SH-SY5Y (cell line): Measurements from ENCODE around the gene DPP10.

ENCODE experiments used
- GATA2 ChIP-seq: IDR thresholded peaks from 2 replicates; pipeline ENCODE4 v1.6.1; 2011; ENCODE audit warnings: mild to moderate bottlenecking, low read depth, low read length
- GATA3 ChIP-seq: IDR thresholded peaks from 2 replicates; pipeline ENCODE4 v1.6.1; 2011; ENCODE audit warnings: low read depth, mild to moderate bottlenecking, low read length, moderate library complexity

DPP10 gene

DNA sequence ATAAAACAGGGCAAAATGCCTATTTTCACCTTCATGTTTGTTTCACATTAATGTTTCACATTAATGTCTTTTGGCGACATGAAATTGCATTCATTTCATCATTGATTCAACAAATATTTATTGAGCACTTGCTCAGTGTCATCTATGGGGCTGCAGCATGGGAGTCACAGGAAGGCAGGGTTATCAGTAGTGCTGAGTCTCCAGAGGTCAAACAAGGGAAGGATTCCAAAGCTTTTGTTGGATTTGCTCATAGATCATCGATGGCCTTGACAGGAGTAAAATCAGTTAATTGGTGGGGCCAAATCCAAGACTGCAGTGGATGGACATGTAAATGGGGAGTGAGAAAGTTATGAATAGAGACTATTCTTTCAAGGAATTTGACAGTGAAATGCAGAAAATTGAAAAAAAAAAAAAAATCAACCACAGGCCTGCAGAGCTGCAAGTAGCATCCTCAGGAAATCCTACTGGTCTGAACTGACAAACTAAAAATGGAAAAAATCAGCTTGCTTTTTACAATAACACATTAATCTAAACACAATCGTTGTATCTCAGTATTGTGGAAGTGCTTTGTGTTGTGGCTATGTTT is 1290.8 kb downstream of the DPP10 start:
- TF ChIP-seq GATA3: no peak
- TF ChIP-seq GATA2: no peak

DNA sequence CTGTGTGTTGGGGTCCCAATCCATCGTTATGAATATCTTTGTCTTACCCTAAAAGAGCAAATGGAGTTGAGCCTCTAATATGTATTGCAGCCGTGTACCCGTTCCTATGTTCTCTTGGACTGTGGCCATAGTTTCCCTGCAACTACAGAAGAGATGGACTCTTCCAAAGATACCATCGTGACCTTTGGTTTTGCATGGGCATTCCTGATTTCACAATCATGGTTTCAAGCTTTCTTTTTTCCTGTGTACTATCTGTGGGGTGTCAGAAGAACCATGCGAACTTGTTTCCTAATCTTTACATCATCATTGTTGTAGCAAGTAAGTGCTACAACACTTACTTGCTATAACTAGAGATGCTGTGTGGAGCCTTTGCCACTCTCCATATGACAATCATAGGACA is 1295.7 kb downstream of the DPP10 start:
- TF ChIP-seq GATA2: no peak
- TF ChIP-seq GATA3: no peak

- TF ChIP-seq GATA3 (no peak), GATA2 (no peak)
These were observed 1297.1 kb downstream of the DPP10 start for GRCh38 chr2:115739574-115739973.

DNA sequence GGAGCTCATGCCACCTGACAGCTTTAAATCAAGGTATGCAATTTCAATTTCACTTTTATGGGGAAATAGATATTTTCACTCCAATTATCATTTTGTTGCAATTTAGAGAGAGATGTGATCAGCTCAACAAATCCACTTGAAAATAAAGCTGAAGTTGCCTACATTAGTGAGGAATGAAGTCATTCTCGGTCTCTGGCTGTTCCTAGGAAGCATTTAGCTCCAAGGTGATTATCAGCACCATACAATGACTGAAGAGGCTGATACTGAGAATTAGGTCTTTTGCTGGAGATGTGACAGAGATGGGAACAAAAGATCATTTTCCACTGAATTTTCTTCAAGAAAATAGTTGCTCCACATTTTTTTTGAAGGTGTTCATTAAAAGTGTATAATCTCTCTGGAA is 1303.7 kb downstream of the DPP10 start:
- TF ChIP-seq GATA2 (no peak), GATA3 (no peak)

DNA sequence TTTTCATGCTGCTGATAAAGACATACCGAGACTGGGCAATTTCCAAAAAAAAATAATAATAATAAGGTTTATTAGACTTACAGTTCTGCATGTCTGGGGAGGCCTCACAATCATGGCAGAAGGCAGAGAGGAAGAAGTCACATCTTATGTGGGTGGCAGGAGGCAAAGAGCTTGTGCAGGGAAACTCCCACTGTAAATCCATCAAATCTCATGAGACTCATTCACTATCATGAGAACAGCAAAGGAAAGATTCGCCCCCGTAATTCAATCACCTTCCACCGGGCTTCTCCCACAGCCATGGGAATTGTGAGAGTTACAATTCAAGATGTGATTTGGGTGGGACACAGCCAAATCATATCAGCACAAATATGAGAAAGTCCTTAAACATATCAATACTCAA is 1314.8 kb downstream of the DPP10 start:
- TF ChIP-seq GATA3 (no peak), GATA2 (no peak)

DNA sequence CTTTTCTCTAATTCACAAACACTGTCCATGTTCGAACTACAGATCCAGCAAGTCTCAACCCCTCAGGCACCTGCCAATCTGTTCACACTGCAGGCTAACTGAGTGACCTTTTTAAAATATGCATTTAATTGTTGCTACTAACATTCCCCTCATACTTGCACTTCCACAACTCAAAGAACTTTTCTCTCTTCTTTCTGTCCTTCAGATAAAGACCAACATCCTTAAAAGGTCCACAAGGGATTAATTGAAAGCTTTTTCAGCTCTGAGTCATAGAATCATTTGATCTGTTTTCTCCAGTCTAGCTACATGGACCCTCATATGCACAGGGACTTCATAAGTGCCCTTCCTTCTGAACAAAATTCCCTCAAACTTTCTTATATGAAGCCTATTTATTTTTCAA is 1321.2 kb downstream of the DPP10 start:
- no peak for TF ChIP-seq GATA3
- no peak for TF ChIP-seq GATA2

- no peak for TF ChIP-seq GATA2
- TF ChIP-seq GATA3: no peak
These were observed 1329.1 kb downstream of the DPP10 start for GRCh38 chr2:115771516-115771915.

DNA sequence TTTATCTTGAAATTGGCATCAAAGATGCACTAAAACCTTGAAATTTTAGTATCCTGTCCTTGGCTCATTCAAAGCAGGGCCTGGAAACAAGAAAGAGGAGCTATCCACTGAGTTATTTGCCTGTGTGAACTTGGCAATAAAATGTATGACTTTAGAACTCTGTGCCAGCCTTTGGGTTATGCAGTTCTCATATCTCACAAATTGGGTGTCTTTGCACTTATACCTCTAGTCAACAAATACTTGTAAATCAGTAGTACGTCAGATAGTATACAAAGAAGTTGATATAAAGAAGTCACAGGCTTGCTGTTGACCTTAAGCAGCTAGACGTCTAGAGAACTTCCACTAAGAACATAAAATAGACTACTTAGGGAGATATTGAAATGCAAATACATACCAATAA is 1331.9 kb downstream of the DPP10 start:
- no peak for TF ChIP-seq GATA3
- TF ChIP-seq GATA2: no peak

GRCh38 chr2:115779085-115779632 is 1336.7 kb downstream of the DPP10 start:
- TF ChIP-seq GATA3: no peak
- TF ChIP-seq GATA2: no peak

GRCh38 chr2:115782286-115782685 is 1339.8 kb downstream of the DPP10 start:
- no peak for TF ChIP-seq GATA2
- no peak for TF ChIP-seq GATA3

GRCh38 chr2:115796078-115796477 is 1353.6 kb downstream of the DPP10 start:
- TF ChIP-seq GATA3 (no peak), GATA2 (no peak)

DNA sequence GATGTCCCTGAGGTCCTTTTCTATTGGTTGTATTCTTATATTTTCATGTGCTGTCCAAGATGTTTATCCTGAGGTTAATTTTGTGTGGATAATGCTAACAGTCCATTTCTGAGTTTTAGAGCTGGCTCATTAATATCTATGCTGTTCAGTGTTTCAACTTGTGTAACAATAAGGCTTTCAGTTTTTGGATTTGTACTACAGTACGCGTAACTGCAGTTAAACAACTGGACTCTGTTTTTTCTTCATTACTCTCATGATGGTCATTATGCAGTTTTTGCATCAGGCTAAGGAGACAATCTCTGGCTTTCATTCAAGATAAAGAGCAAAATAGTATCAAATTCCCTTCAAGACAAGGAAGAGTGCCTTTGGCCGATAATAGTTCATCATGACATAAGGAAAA is 1364.8 kb downstream of the DPP10 start:
- no peak for TF ChIP-seq GATA2
- no peak for TF ChIP-seq GATA3

DNA sequence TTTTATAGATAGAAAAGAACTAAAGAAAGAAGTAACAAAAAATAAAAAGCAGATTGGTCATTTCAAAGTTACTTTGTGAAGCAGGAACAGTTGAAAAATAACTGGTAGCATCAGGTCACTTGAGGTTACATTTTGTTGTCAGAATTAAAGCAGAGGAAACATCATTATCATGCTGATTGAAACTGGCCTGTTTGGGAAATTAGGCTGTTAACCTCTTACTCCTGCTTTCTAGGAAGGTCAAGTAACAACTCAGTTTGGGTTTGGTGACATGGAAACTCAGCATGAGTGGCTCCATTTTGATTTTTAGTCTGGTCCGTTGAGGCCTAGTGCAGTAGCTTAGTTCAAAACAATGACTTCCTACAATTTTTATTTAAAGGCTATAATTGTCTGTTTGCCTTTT is 1383.5 kb downstream of the DPP10 start:
- no peak for TF ChIP-seq GATA2
- TF ChIP-seq GATA3: no peak

- TF ChIP-seq GATA3: no peak
- no peak for TF ChIP-seq GATA2
These were observed 1390.8 kb downstream of the DPP10 start for GRCh38 chr2:115833196-115833595.

DNA sequence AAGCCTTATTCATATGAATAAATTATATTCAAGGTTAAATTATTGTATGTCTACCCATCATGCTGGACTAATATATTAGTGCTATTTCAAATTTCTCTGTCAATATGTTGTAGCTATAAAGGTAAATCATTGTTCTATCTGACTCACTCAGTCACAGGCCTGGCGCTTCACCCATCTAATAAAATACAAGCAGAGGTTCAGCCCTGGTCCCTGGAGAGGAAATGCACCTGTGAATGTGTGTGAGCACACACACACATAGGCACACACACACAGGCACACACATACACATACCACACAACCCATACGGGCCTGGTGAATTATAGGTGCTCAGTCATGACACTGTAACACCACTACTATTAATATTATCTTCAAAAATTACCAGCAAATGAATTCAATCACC is 1396.1 kb downstream of the DPP10 start:
- TF ChIP-seq GATA3: no peak
- TF ChIP-seq GATA2: no peak

DNA sequence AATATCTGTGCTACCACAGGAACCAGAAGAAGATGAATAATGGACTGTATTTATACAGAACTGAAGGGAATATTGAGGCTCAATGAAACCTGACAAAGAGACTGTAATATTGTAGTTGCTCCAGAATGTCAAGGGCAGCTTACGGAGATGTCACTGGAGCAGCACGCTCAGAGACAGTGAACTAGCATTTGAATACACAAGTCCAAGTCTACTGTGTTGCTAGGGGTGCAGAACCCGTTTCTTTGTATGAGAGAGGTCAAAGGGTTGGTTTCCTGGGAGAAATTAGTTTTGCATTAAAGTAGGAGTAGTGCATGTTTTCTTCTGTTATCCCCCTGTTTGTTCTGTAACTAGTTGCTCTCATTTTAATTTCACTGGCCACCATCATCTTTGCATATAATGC is 1399.9 kb downstream of the DPP10 start:
- TF ChIP-seq GATA2 (no peak), GATA3 (no peak)

DNA sequence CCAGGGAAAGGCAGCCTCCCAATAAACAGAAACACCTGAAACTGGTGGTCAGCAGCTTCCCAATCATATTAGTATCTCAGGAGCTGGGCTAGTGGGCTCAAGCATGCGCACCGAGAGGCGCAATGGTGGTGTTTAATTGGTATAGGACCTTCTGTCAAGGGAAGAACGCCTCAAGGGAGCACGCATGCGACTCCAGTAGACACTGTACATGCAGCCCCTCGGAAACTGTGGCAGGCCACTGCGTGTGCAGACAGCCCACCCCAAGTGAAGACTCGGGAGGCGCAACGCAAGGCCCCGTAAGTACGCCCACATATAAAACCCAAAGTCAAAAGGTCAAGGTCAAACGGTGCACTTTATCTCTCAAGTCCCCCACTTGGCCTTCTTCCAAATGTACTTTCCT is 1405.8 kb downstream of the DPP10 start:
- TF ChIP-seq GATA3 (no peak), GATA2 (no peak)
